CD14-positive monocyte (primary cell): ENCODE measurements around the gene PDE7B. TPM values are rescaled to one million over a fixed set of nuclear protein-coding genes. Genes with fewer than 3 reads are reported as not detected.

Experiments used
- DNase-seq, 3 donors: peaks; one replicate each; pipeline ENCODE4 v3.0.0-alpha.2; 2011 to 2022
- H2AFZ ChIP-seq: 2 replicates; pipeline ENCODE4 v1.6.0; 2012; ENCODE audit warnings: mild to moderate bottlenecking, low read depth, low read length, inconsistent platforms; ENCODE audit not compliant: insufficient read depth, poor library complexity, severe bottlenecking
- H3K27ac ChIP-seq, 2 donors: 1 replicate in 1 of 2; 2 replicates in 1 of 2; pipeline ENCODE4 v1.5.1; 2012 to 2013; ENCODE audit warnings: low read length in 2 of 2, control low read depth in 1 of 2, inconsistent platforms in 1 of 2, low read depth in 1 of 2, mild to moderate bottlenecking in 1 of 2
- H3K27me3 ChIP-seq, 2 donors: one replicate each; pipeline versions ENCODE4 v1.6.0 to v1.6.1; 2011 to 2013; ENCODE audit warnings: low read length in 2 of 2; ENCODE audit not compliant: control insufficient read depth in 2 of 2, insufficient read depth in 2 of 2
- H3K36me3 ChIP-seq, 2 donors: replicated peaks in 1 of 2; 1 replicate in 1 of 2; 2 replicates in 1 of 2; pipeline versions ENCODE4 v1.5.1 to v1.6.1; 2012 to 2013; ENCODE audit warnings: low read length in 2 of 2, control low read depth in 1 of 2, inconsistent platforms in 1 of 2, mild to moderate bottlenecking in 1 of 2; ENCODE audit not compliant: insufficient read depth in 2 of 2, control insufficient read depth in 1 of 2
- H3K4me1 ChIP-seq, 2 donors: 1 replicate in 1 of 2; 2 replicates in 1 of 2; pipeline versions ENCODE4 v1.5.1 to v1.6.1; 2012 to 2013; ENCODE audit warnings: low read length in 2 of 2, control low read depth in 1 of 2, inconsistent platforms in 1 of 2, mild to moderate bottlenecking in 1 of 2, moderate library complexity in 1 of 2; ENCODE audit not compliant: insufficient read depth in 2 of 2, control insufficient read depth in 1 of 2
- H3K4me2 ChIP-seq: replicated peaks from 2 replicates; pipeline ENCODE3; 2012; ENCODE audit warnings: low read length, moderate library complexity, mild to moderate bottlenecking; ENCODE audit not compliant: poor library complexity, severe bottlenecking; ENCODE audit errors: extremely low read depth
- H3K4me3 ChIP-seq, 3 experiments: fragments of 200-600 bp in 1 of 3; sonication (generic) in 1 of 3; replicated peaks in 1 of 3; 1 replicate in 2 of 3; 2 replicates in 1 of 3; pipeline ENCODE4 v1.5.1; 2011 to 2013; ENCODE audit warnings: low read length in 3 of 3, mild to moderate bottlenecking in 3 of 3, control low read depth in 2 of 3, low read depth in 2 of 3, inconsistent platforms in 1 of 3, moderate library complexity in 1 of 3
- H3K79me2 ChIP-seq: 2 replicates; pipeline ENCODE4 v1.6.0; 2012; ENCODE audit warnings: mild to moderate bottlenecking, control low read depth, inconsistent platforms, low read length, moderate library complexity; ENCODE audit not compliant: insufficient read depth
- H3K9ac ChIP-seq: 2 replicates; pipeline ENCODE4 v1.6.0; 2017; ENCODE audit warnings: low read length, mild to moderate bottlenecking; ENCODE audit not compliant: insufficient read depth, poor library complexity, severe bottlenecking
- H3K9me3 ChIP-seq, 2 donors: replicated peaks in 1 of 2; 1 replicate in 1 of 2; 2 replicates in 1 of 2; pipeline versions ENCODE4 v1.5.1 to v1.6.1; 2012 to 2013; ENCODE audit warnings: low read length in 2 of 2, control low read depth in 1 of 2; ENCODE audit not compliant: control insufficient read depth in 1 of 2, insufficient read depth in 1 of 2
- H4K20me1 ChIP-seq: 2 replicates; pipeline ENCODE4 v1.6.0; 2012; ENCODE audit warnings: mild to moderate bottlenecking, low read length, control low read depth, moderate library complexity; ENCODE audit not compliant: insufficient read depth
- H3K27ac Mint-ChIP-seq, 7 donors: one replicate each; pipeline ENCODE4 v1.8.0; 2020; ENCODE audit warnings: mild to moderate bottlenecking in 7 of 7, mixed read lengths in 7 of 7, moderate library complexity in 6 of 7, inconsistent platforms in 2 of 7
- H3K27me3 Mint-ChIP-seq, 3 donors: one replicate each; pipeline ENCODE4 v1.8.0; 2021 to 2022; ENCODE audit warnings: low read depth in 3 of 3, mild to moderate bottlenecking in 3 of 3, mixed read lengths in 3 of 3, moderate library complexity in 3 of 3, inconsistent platforms in 1 of 3
- H3K36me3 Mint-ChIP-seq, 2 donors: one replicate each; pipeline ENCODE4 v1.8.0; 2020; ENCODE audit warnings: mixed read lengths in 2 of 2, inconsistent platforms in 1 of 2, mild to moderate bottlenecking in 1 of 2
- H3K4me1 Mint-ChIP-seq: one replicate; pipeline ENCODE4 v1.8.0; 2020; ENCODE audit warnings: mild to moderate bottlenecking, mixed read lengths
- H3K4me3 Mint-ChIP-seq, 2 donors: one replicate each; pipeline ENCODE4 v1.8.0; 2020; ENCODE audit warnings: mild to moderate bottlenecking in 2 of 2, mixed read lengths in 2 of 2, moderate library complexity in 1 of 2
- H3K9me3 Mint-ChIP-seq, 7 donors: one replicate each; pipeline ENCODE4 v1.8.0; 2020 to 2022; ENCODE audit warnings: mixed read lengths in 7 of 7, mild to moderate bottlenecking in 6 of 7, moderate library complexity in 6 of 7, inconsistent platforms in 2 of 7
- CTCF ChIP-seq: fragments of 200-600 bp; IDR thresholded peaks from one replicate; pipeline ENCODE4 v1.8.0; 2022; ENCODE audit warnings: antibody characterized with exemption, mild to moderate bottlenecking
- WGBS: methylation state at CpG from one replicate; pipeline ENCODE4 v1.1.5; 2013; ENCODE audit warnings: missing lambda C conversion rate; ENCODE audit not compliant: insufficient coverage; 5-methylcytosine and 5-hydroxymethylcytosine counted together
- intact Hi-C, 2 donors: fragments of 100-400 bp; cut with micrococcal nuclease; formaldehyde crosslinking; loops; one replicate each; pipeline versions ENCODE4 v1.15.0 to v1.15.1; 2023
- polyA plus RNA-seq, 3 donors: library from polyadenylated mRNA; depleted of rRNA in 1 of 3; unstranded in 2 of 3; stranded (reverse) in 1 of 3; fragments of 300-500 nt in 2 of 3; fragments of >200 nt in 1 of 3; fragmentation: Illumina TruSeq in 2 of 3; gene quantifications; 1 replicate in 2 of 3; 2 replicates in 1 of 3; pipeline ENCODE4 v1.2.3, GENCODE V29; 2012 to 2021

Gene PDE7B
- polyA plus RNA-seq, 3 donors = 0.37 to 1.1 (median 0.89) TPM

DNA sequence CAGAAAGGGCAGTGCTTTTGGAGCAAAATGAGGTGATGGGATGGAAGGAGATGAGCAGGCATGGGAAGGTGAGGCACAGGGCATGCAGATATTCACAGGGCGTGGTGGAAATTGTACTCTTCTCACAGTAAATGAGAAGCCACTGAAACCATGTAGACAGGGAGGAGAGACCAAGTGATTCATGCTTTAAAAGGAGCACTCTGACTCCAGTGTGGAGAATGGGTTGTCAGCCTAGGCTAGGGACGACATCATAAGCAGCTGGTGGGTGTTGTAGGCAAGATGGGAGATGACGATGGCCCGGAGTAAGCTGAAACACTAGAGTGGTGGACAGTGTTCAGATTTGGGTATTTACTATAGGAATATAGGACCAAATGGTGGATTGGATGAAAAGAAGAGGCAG, 18.4 kb downstream of the PDE7B start:
- H3K4me1 ChIP-seq = no peaks in the 10 kb centered on the region
- no peak overlapping the region for H2AFZ ChIP-seq
- no peak overlapping the region for H3K9ac ChIP-seq
- H3K36me3 ChIP-seq = no peaks in the 10 kb centered on the region
- H4K20me1 ChIP-seq = no peaks in the 10 kb centered on the region
- no peaks in the 10 kb centered on the region for H3K27me3 ChIP-seq
- Mint-ChIP-seq H3K27me3 (peaks cover 0 to 3% (median 0%) of the 10 kb centered on the region in 3 donors), H3K9me3 (peaks cover 0 to 4% (median 0%) of the 10 kb centered on the region in 7 donors), H3K36me3 (peaks cover 0 to 2% of the 10 kb centered on the region in 2 donors), H3K4me3 (no peak overlapping the region), H3K4me1 (no peaks in the 10 kb centered on the region), H3K27ac (peak overlapping the region in 1 of 7 donors; percentile 20)
- H3K79me2 ChIP-seq = no peaks in the 10 kb centered on the region
- no peak overlapping the region for H3K4me3 ChIP-seq
- no peak overlapping the region for H3K27ac ChIP-seq
- no peaks in the 10 kb centered on the region for H3K9me3 ChIP-seq
- H3K4me2 ChIP-seq = no peak overlapping the region
- intact Hi-C loops = no loop called here
- no peak for DNase-seq
- WGBS = 100% methylated on average over 4 of the region's 4 CpGs
- no peak for TF ChIP-seq CTCF

- Histone ChIP-seq H2AFZ (no peak overlapping the region), H3K36me3 (no peaks in the 10 kb centered on the region), H3K4me2 (no peak overlapping the region), H3K4me3 (no peak overlapping the region), H3K9ac (no peak overlapping the region), H3K27ac (no peak overlapping the region), H3K79me2 (no peaks in the 10 kb centered on the region), H3K27me3 (no peaks in the 10 kb centered on the region), H3K9me3 (no peaks in the 10 kb centered on the region), H3K4me1 (no peaks in the 10 kb centered on the region), H4K20me1 (no peaks in the 10 kb centered on the region)
- Mint-ChIP-seq H3K4me1 (no peaks in the 10 kb centered on the region), H3K27ac (no peak overlapping the region), H3K36me3 (no peaks in the 10 kb centered on the region), H3K9me3 (no peaks in the 10 kb centered on the region), H3K4me3 (no peak overlapping the region), H3K27me3 (peaks cover 0 to 3% (median 0%) of the 10 kb centered on the region in 3 donors)
- intact Hi-C loops = no loop called here
- no peak for TF ChIP-seq CTCF
- WGBS = no CpG with 5 or more reads among the region's 2 CpGs
- no peak for DNase-seq
Measured at GRCh38 chr6:135870722-135871121, 19.2 kb downstream of the PDE7B start.
